ENCODE measurements around the gene CPTP. TPM values are rescaled to one million over a fixed set of nuclear protein-coding genes. Genes with fewer than 3 reads are reported as not detected.
"Not testable (repeated sequence)": the region's sequence is repeated elsewhere in the genome, so short reads cannot be mapped to it uniquely, and the experiment has no call there.

The CPTP gene
- polyA plus RNA-seq, 1 donor, result 17.7 TPM

DNA sequence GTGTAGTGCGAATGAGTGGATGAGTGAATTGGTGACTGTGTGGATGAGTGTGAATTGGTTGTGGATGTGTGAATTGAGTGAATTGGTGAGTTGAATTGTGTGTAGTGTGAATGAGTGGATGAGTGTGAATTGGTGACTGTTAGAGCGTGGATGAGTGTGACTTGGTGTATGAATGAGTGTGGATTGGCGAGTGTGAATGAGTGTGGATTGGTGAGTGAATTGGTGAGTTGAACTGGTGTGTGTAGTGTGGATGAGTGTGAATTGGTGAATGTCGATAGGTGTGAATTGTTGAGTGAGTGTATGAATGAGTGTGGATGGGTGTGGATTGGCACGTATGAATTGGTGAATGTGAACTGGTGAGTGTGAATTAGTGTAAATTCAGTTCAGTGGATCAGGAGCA, 42.7 kb downstream of the CPTP start:
- Histone ChIP-seq H3K9me3 (ENCODE audit: control insufficient read depth, low read depth, low read length) (peaks cover 17% of the 10 kb centered on the region), H3K27me3 (ENCODE audit: control insufficient read depth, insufficient read depth, low read length) (no peaks in the 10 kb centered on the region), H3K36me3 (ENCODE audit: control insufficient read depth, insufficient read depth, low read length) (peaks cover 2% of the 10 kb centered on the region), H3K27ac (ENCODE audit: low read length) (no peak overlapping the region), H3K4me3 (ENCODE audit: low read length) (no peak overlapping the region), H3K4me1 (ENCODE audit: control insufficient read depth, insufficient read depth, low read length) (peaks cover 12% of the 10 kb centered on the region)
- 100% methylated on average over 3 of the region's 5 CpGs for WGBS (ENCODE audit: insufficient coverage, low lambda C conversion rate)
- DNase-seq, result no peak

- whole genome bisulfite sequencing (ENCODE audit: insufficient coverage, low lambda C conversion rate), result no CpG with 5 or more reads among the region's 14 CpGs
- peaks cover 28% of the 10 kb centered on the region for H3K4me1 ChIP-seq (ENCODE audit: control insufficient read depth, insufficient read depth, low read length)
- H3K4me3 ChIP-seq (ENCODE audit: low read length); DNase-seq; H3K27ac ChIP-seq (ENCODE audit: low read length); H3K27me3 ChIP-seq (ENCODE audit: control insufficient read depth, insufficient read depth, low read length): not testable (repeated sequence)
- H3K36me3 ChIP-seq (ENCODE audit: control insufficient read depth, insufficient read depth, low read length), result peaks cover 15% of the 10 kb centered on the region
- H3K9me3 ChIP-seq (ENCODE audit: control insufficient read depth, low read depth, low read length), result peaks cover 17% of the 10 kb centered on the region
These were observed 45.5 kb downstream of the CPTP start for GRCh38 chr1:1370094-1370493.

- H3K27me3 ChIP-seq (ENCODE audit: control insufficient read depth, insufficient read depth, low read length), result no peaks in the 10 kb centered on the region
- H3K4me1 ChIP-seq (ENCODE audit: control insufficient read depth, insufficient read depth, low read length), result peaks cover 30% of the 10 kb centered on the region
- DNase-seq, result no peak
- WGBS (ENCODE audit: insufficient coverage, low lambda C conversion rate), result no CpG with 5 or more reads among the region's 16 CpGs
- no peak overlapping the region for H3K27ac ChIP-seq (ENCODE audit: low read length)
- H3K4me3 ChIP-seq (ENCODE audit: low read length), result no peak overlapping the region
- H3K9me3 ChIP-seq (ENCODE audit: control insufficient read depth, low read depth, low read length), result peaks cover 17% of the 10 kb centered on the region
- H3K36me3 ChIP-seq (ENCODE audit: control insufficient read depth, insufficient read depth, low read length), result peaks cover 15% of the 10 kb centered on the region
These were observed 46.2 kb downstream of the CPTP start for GRCh38 chr1:1370771-1371300.

DNA sequence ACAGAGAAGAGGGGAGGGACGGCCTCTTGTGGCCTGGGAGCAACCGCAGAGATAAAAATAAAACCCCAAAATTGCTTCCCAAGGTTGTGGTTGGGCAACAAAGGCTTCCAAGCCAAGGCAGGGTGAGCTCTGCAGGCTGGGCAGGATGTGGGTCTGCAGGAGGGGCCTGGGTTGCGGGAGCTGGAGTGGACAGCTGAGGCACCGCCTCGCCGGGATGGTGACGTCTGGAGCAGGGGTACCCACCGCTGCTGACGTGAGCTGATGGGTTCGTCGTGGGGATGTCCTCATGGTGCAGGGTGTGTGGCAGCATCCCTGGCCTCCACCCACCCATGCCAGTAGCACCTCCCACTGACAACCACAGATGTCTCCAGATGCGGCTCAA, 46.8 kb downstream of the CPTP start:
- DNase-seq, result no peak
- Histone ChIP-seq H3K27me3 (ENCODE audit: control insufficient read depth, insufficient read depth, low read length) (no peaks in the 10 kb centered on the region), H3K27ac (ENCODE audit: low read length) (no peak overlapping the region), H3K9me3 (ENCODE audit: control insufficient read depth, low read depth, low read length) (peaks cover 12% of the 10 kb centered on the region), H3K4me3 (ENCODE audit: low read length) (no peak overlapping the region), H3K36me3 (ENCODE audit: control insufficient read depth, insufficient read depth, low read length) (peaks cover 15% of the 10 kb centered on the region), H3K4me1 (ENCODE audit: control insufficient read depth, insufficient read depth, low read length) (peaks cover 34% of the 10 kb centered on the region)
- WGBS (ENCODE audit: insufficient coverage, low lambda C conversion rate), result no CpG with 5 or more reads among the region's 12 CpGs

- Histone ChIP-seq H3K27me3 (ENCODE audit: control insufficient read depth, insufficient read depth, low read length) (no peaks in the 10 kb centered on the region), H3K4me3 (ENCODE audit: low read length) (no peak overlapping the region), H3K36me3 (ENCODE audit: control insufficient read depth, insufficient read depth, low read length) (peaks cover 15% of the 10 kb centered on the region), H3K4me1 (ENCODE audit: control insufficient read depth, insufficient read depth, low read length) (peaks cover 34% of the 10 kb centered on the region), H3K9me3 (ENCODE audit: control insufficient read depth, low read depth, low read length) (peaks cover 5% of the 10 kb centered on the region), H3K27ac (ENCODE audit: low read length) (no peak overlapping the region)
- DNase-seq, result peak in 1 of 2 donors; percentile 62
- WGBS (ENCODE audit: insufficient coverage, low lambda C conversion rate), result no CpG with 5 or more reads among the region's 26 CpGs
These were observed 47.4 kb downstream of the CPTP start for GRCh38 chr1:1371746-1372711.

DNA sequence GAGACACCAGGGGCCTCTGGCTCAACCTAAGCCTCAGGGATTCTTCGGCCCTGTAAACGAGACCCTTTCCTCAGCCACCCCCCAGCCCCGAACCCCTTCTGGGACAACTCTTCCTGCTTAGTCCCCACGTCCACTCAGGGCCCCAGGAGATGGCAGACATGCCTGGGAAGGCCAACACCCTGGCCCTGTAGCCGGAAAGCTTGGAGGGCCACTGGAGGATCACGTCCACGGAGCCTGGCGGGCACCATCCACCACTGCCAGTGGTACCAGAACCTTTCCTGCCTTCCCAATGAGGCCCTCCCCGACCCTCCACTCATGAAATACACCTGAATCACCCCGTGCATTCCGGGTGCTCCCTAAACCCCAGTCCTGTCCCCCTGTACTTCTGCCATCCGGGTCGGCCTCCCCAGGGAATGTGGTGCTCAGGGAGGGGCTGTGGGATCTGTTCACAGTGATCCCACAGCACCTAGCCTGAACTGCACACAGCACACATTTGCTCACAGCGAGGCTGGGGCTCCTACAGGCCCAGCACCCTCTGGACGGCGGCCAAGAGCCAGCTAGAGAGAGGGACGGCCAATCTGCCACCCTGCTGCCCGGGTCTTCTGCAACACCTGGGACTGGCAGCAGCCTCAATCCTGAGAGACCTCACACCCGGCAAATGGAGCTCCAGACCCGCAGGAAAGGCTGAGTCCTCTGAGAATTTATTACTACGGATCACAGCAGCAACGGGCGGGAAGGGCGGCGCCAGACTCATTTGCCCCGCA, 48.6 kb downstream of the CPTP start:
- Histone ChIP-seq H3K4me3 (ENCODE audit: low read length) (peak overlapping the region; percentile 98), H3K4me1 (ENCODE audit: control insufficient read depth, insufficient read depth, low read length) (peaks cover 34% of the 10 kb centered on the region), H3K27me3 (ENCODE audit: control insufficient read depth, insufficient read depth, low read length) (no peaks in the 10 kb centered on the region), H3K36me3 (ENCODE audit: control insufficient read depth, insufficient read depth, low read length) (peaks cover 15% of the 10 kb centered on the region), H3K9me3 (ENCODE audit: control insufficient read depth, low read depth, low read length) (no peaks in the 10 kb centered on the region), H3K27ac (ENCODE audit: low read length) (no peak overlapping the region)
- 90% methylated on average over 2 of the region's 26 CpGs for WGBS (ENCODE audit: insufficient coverage, low lambda C conversion rate)
- no peak for DNase-seq

DNA sequence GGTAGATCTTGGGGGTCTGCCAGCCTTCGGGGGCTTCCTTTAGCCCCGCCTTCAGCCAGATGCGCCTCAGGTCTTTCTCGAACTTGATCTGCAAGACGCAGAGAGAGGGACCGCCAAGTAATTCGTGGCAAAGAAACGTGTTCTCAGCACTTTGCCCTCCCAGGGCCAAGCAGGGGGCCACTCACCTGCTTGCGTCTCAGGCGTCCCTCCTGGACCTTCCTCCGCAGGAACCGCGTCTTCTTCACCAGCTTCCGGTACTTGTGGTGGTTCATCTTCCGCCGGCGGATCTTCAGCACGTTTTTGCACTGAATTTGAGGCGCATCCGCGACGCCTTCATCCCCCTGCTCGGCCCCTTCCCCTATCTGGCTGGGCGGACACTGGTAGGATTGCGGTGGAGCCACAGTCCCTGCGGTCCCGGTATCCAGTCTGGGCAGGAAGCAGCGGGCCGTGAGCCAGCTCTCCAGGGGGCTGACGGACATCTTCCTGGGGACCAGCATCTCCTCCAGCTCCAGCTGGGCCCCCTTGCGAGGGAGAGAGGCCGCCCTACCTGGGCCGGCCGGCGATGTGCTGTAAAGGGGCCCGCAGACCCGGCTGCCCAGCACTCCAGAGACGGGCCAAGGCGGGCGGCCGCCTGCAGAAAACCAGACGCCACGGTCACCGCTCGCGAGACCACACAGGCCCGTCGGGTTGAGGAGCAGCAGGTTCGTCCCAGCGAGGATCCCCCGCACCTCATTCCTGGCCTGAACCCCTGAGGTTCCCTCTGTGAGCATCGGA, 49.4 kb downstream of the CPTP start:
- peaks cover 34% of the 10 kb centered on the region for H3K4me1 ChIP-seq (ENCODE audit: control insufficient read depth, insufficient read depth, low read length)
- no peaks in the 10 kb centered on the region for H3K9me3 ChIP-seq (ENCODE audit: control insufficient read depth, low read depth, low read length)
- H3K4me3 ChIP-seq (ENCODE audit: low read length), result peak overlapping the region; percentile 98
- no CpG with 5 or more reads among the region's 52 CpGs for WGBS (ENCODE audit: insufficient coverage, low lambda C conversion rate)
- H3K27me3 ChIP-seq (ENCODE audit: control insufficient read depth, insufficient read depth, low read length), result no peaks in the 10 kb centered on the region
- H3K27ac ChIP-seq (ENCODE audit: low read length), result no peak overlapping the region
- H3K36me3 ChIP-seq (ENCODE audit: control insufficient read depth, insufficient read depth, low read length), result peaks cover 15% of the 10 kb centered on the region
- no peak for DNase-seq

DNA sequence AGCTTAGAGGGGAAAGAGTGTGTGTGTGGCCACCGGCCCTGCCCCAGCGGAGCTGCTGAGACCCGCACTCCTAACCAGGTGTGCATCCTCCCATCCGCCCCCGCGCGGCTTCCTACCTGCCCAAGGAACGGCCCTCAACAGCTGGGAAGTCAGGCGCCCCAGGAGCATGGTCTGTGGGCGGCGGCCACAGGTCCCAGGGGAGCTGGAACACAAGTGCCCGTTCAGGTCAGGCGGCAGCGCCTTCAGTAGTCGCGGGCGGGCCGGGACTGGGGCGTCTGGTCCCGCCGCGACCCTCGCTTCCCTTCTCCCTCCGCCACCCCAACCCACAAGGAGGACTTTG, 50.0 kb downstream of the CPTP start:
- H3K9me3 ChIP-seq (ENCODE audit: control insufficient read depth, low read depth, low read length), result no peaks in the 10 kb centered on the region
- no peaks in the 10 kb centered on the region for H3K27me3 ChIP-seq (ENCODE audit: control insufficient read depth, insufficient read depth, low read length)
- no CpG with 5 or more reads among the region's 24 CpGs for WGBS (ENCODE audit: insufficient coverage, low lambda C conversion rate)
- peaks cover 15% of the 10 kb centered on the region for H3K36me3 ChIP-seq (ENCODE audit: control insufficient read depth, insufficient read depth, low read length)
- H3K4me3 ChIP-seq (ENCODE audit: low read length), result peak overlapping the region; percentile 98
- peaks cover 34% of the 10 kb centered on the region for H3K4me1 ChIP-seq (ENCODE audit: control insufficient read depth, insufficient read depth, low read length)
- no peak for DNase-seq
- H3K27ac ChIP-seq (ENCODE audit: low read length), result peak overlapping the region; percentile 79

DNA sequence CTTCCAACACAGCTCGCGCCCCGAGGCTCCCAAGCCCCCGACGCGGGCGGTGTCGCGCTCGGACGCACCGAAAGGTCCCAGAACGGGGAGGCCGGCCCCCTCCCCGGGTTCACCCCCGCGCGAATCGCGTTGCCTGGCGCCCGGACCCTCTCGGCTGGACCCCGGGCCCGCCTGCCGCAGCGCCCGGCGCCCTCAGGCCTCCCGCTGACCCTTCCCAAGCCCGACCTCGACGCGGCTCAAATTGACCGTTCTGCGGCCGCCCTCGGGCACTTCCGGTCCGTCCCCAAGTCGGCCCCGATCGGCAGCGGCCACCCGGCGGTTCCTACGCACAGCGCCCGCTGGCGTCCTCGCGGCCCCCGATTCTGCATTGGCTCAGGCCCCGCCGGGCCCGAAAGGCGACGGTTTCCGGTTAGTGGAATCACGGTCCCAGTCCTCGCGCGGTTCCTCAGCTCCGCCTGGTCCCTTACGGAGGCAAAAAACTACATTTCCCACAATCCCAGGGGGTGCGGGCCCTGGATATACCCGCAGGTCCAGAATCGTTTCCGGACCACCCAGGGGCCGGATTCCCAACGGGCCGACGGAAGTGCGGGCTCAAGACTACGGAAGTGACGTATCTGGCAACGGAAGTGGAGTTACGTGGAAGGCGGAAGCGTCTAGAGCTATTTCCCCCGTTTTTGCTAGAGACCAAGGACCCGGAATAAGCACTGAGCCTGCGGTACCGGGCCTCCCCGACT, 50.5 kb downstream of the CPTP start, which contains the start of gene AURKAIP1:
Gene AURKAIP1, minus strand, starts transcription at position 279 of the 734 bp plus-strand sequence. CDS start 451 bp downstream, outside the sequence.
- WGBS (ENCODE audit: insufficient coverage, low lambda C conversion rate), result 0% methylated on average over 1 of the region's 85 CpGs
- Histone ChIP-seq H3K4me3 (ENCODE audit: low read length) (peak within 1 kb of the TSS; percentile 98), H3K4me1 (ENCODE audit: control insufficient read depth, insufficient read depth, low read length) (peaks cover 34% of the 10 kb centered on the region)

More for the DNA sequence above, 50.5 kb downstream of the CPTP start, which contains the start of gene AURKAIP1:
- H3K27ac ChIP-seq (ENCODE audit: low read length), result peak within 1 kb of the TSS; percentile 79
- peaks cover 15% of the 10 kb centered on the region for H3K36me3 ChIP-seq (ENCODE audit: control insufficient read depth, insufficient read depth, low read length)
- DNase-seq, result peak; percentile 100
- H3K27me3 ChIP-seq (ENCODE audit: control insufficient read depth, insufficient read depth, low read length), result no peaks in the 10 kb centered on the region
- H3K9me3 ChIP-seq (ENCODE audit: control insufficient read depth, low read depth, low read length), result no peaks in the 10 kb centered on the region
